ENCODE results near the gene MKRN3. TPM values are rescaled to one million over a fixed set of nuclear protein-coding genes. Genes with fewer than 3 reads are reported as not detected.

The MKRN3 gene
- polyA plus RNA-seq, 1 of the 3 experiments (the other 2 are of a cell fraction), result 4.7 TPM

DNA sequence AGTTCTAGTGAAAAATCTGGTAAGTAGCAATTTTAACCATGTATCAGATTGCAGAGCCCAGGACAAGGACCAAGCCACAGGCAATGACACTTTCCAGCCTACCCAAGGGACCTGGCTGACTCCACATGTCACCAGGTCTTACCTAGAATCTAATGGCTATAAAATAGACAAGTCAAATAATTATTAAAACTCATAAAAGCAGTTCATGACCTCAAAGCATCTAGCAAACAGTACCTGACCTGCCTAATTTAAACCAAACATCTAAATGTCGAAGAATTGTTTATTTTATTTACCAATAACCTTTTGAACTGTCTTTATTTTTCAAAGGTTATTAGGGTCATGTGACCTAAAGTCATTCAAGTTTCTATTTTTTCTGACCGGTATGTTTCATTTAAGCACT is 35.6 kb upstream of the MKRN3 start:
- H3K4me2 ChIP-seq, result no peak overlapping the region
- no peaks in the 10 kb centered on the region for H3F3A ChIP-seq (replicated peaks; ENCODE audit: insufficient read depth)
- no peaks in the 10 kb centered on the region for H3K79me2 ChIP-seq (ENCODE audit: insufficient read depth)
- WGBS (ENCODE audit: low lambda C conversion rate), result 20% methylated on average over 2 of the region's 2 CpGs
- H3K9me3 ChIP-seq, result no peaks in the 10 kb centered on the region
- H3K36me3 ChIP-seq (replicated peaks in 1 of 2; ENCODE audit: control insufficient read depth in 1 of 2, insufficient read depth in 2 of 2, low read length in 1 of 2), result no peaks in the 10 kb centered on the region
- no peaks in the 10 kb centered on the region for H3K9me2 ChIP-seq
- DNase-seq, result no peak
- no peak for TF ChIP-seq NFIC (IDR thresholded peaks at IDR 0.05; ENCODE audit: borderline replicate concordance)
- no peak for TF ChIP-seq USF1 (IDR thresholded peaks at IDR 0.05; ENCODE audit: borderline replicate concordance, low read depth)
- no peak for TF ChIP-seq ELF1 (IDR thresholded peaks at IDR 0.05)
- no peak for TF ChIP-seq MEF2A (IDR thresholded peaks at IDR 0.05; ENCODE audit: borderline replicate concordance, low read depth)
- TF ChIP-seq RXRA (IDR thresholded peaks at IDR 0.05; ENCODE audit: borderline replicate concordance, low read depth), result no peak
- TF ChIP-seq MAX (IDR thresholded peaks at IDR 0.05; ENCODE audit: low read depth), result no peak
- no peak for TF ChIP-seq MXI1 (IDR thresholded peaks at IDR 0.05; ENCODE audit: low read depth, low read length)
- TF ChIP-seq, protein P1, sequence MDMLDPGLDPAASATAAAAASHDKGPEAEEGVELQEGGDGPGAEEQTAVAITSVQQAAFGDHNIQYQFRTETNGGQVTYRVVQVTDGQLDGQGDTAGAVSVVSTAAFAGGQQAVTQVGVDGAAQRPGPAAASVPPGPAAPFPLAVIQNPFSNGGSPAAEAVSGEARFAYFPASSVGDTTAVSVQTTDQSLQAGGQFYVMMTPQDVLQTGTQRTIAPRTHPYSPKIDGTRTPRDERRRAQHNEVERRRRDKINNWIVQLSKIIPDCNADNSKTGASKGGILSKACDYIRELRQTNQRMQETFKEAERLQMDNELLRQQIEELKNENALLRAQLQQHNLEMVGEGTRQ (IDR thresholded peaks at IDR 0.05; ENCODE audit: borderline replicate concordance, low read depth, low read length), result no peak
- no peak for TF ChIP-seq EP300 (IDR thresholded peaks at IDR 0.05; ENCODE audit: borderline replicate concordance in 1 of 2, low read depth in 1 of 2, low read length in 1 of 2)
- TF ChIP-seq YY1 (IDR thresholded peaks at IDR 0.05; ENCODE audit: low read depth), result no peak
- TF ChIP-seq, protein P2, sequence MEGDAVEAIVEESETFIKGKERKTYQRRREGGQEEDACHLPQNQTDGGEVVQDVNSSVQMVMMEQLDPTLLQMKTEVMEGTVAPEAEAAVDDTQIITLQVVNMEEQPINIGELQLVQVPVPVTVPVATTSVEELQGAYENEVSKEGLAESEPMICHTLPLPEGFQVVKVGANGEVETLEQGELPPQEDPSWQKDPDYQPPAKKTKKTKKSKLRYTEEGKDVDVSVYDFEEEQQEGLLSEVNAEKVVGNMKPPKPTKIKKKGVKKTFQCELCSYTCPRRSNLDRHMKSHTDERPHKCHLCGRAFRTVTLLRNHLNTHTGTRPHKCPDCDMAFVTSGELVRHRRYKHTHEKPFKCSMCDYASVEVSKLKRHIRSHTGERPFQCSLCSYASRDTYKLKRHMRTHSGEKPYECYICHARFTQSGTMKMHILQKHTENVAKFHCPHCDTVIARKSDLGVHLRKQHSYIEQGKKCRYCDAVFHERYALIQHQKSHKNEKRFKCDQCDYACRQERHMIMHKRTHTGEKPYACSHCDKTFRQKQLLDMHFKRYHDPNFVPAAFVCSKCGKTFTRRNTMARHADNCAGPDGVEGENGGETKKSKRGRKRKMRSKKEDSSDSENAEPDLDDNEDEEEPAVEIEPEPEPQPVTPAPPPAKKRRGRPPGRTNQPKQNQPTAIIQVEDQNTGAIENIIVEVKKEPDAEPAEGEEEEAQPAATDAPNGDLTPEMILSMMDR (IDR thresholded peaks at IDR 0.05), result no peak
- TF ChIP-seq TAF1 (IDR thresholded peaks at IDR 0.05; ENCODE audit: borderline replicate concordance, low read depth, low read length), result no peak
- no peak for TF ChIP-seq IRF3 (IDR thresholded peaks at IDR 0.05; ENCODE audit: low read depth, low read length)
- TF ChIP-seq JUND (IDR thresholded peaks at IDR 0.05), result no peak
- TF ChIP-seq NRF1 (IDR thresholded peaks at IDR 0.05; ENCODE audit: low read depth, low read length), result no peak
- TF ChIP-seq POLR2AphosphoS5 (IDR thresholded peaks at IDR 0.05; ENCODE audit: low read depth, low read length), result no peak
- TF ChIP-seq RCOR1 (IDR thresholded peaks at IDR 0.05; ENCODE audit: low read length), result no peak
- no peak for TF ChIP-seq SMC3 (IDR thresholded peaks at IDR 0.05; ENCODE audit: low read depth, low read length)
- TF ChIP-seq FOXJ3 (CRISPR knock-in tag; IDR thresholded peaks at IDR 0.05), result no peak
- no peak for TF ChIP-seq GATA2 (CRISPR knock-in tag; IDR thresholded peaks at IDR 0.05)
- ChIA-PET CTCF (no interaction called here), POLR2A (no interaction called here)
- no peaks in the 10 kb centered on the region for H4K20me1 ChIP-seq (ENCODE audit: insufficient read depth)
- no peak overlapping the region for H3K9ac ChIP-seq
- no peak overlapping the region for H3K4me3 ChIP-seq (ENCODE audit: low read depth in 2 of 2, low read length in 1 of 2)
- H3K27me3 ChIP-seq (ENCODE audit: insufficient read depth), result no peaks in the 10 kb centered on the region
- H3K27ac ChIP-seq (ENCODE audit: low read depth in 2 of 2, low read length in 1 of 2), result no peak overlapping the region
- H2AFZ ChIP-seq (ENCODE audit: low read depth), result no peak overlapping the region
- no peaks in the 10 kb centered on the region for H3K4me1 ChIP-seq (ENCODE audit: control insufficient read depth in 1 of 2, insufficient read depth in 2 of 2, low read depth in 1 of 2, low read length in 1 of 2)
